Testis (tissue), 3 donors: ENCODE measurements around the gene KLC1. TPM values are rescaled to one million over a fixed set of nuclear protein-coding genes. Genes with fewer than 3 reads are reported as not detected.
A peak's percentile ranks its signal among the peaks of the same experiment; 100 is the strongest.

Experiments
- DNase-seq: peaks from one replicate; pipeline ENCODE4 v3.0.0-alpha.2; 2019
- H3K27ac ChIP-seq, 2 donors: fragments of 200-600 bp; sonication (generic); one replicate each; pipeline ENCODE4 v1.5.1; 2019
- H3K27me3 ChIP-seq: fragments of 200-600 bp; sonication (generic); one replicate; pipeline ENCODE4 v1.5.1; 2019
- H3K36me3 ChIP-seq: fragments of 200-600 bp; sonication (generic); one replicate; pipeline ENCODE4 v1.5.1; 2017; ENCODE audit warnings: low read depth; ENCODE audit errors: missing control alignments
- H3K4me1 ChIP-seq: fragments of 200-600 bp; sonication (generic); one replicate; pipeline ENCODE4 v1.5.1; 2019
- H3K4me3 ChIP-seq, 2 donors: fragments of 200-600 bp; sonication (generic); one replicate each; pipeline ENCODE4 v1.5.1; 2017 to 2019
- H3K9me3 ChIP-seq: fragments of 200-600 bp; sonication (generic); one replicate; pipeline ENCODE4 v1.5.1; 2017
- CTCF ChIP-seq, 3 experiments: fragments of 450-650 bp in 2 of 3; fragments of 200-600 bp in 1 of 3; sonication (generic) in 1 of 3; IDR thresholded peaks; one replicate each; pipeline ENCODE4 v1.5.1; 2016 to 2019; ENCODE audit warnings: antibody characterized with exemption in 3 of 3, mild to moderate bottlenecking in 2 of 3, moderate library complexity in 1 of 3
- POLR2A ChIP-seq: fragments of 450-650 bp; IDR thresholded peaks from one replicate; pipeline ENCODE4 v1.6.1; 2017; ENCODE audit warnings: antibody characterized with exemption, mild to moderate bottlenecking, moderate library complexity
- WGBS, 2 donors: methylation state at CpG; one replicate each; pipeline ENCODE4 v1.1.5; 2018; 5-methylcytosine and 5-hydroxymethylcytosine counted together
- intact Hi-C: fragments of 100-400 bp; cut with DNase I; formaldehyde crosslinking; loops from one replicate; pipeline ENCODE4 v1.15.1; 2023; ENCODE audit warnings: low total_unique reads
- polyA plus RNA-seq: library from polyadenylated mRNA; stranded (reverse); fragments of 350-450 nt; fragmentation: Illumina TruSeq; extraction: RNeasy Lipid Tissue Mini Kit (QIAGEN cat#74804); gene quantifications from one replicate; pipeline ENCODE4 v1.2.3, GENCODE V29; 2014; ENCODE audit warnings: low read depth, low replicate concordance; ENCODE audit not compliant: insufficient read depth
- total RNA-seq, 2 donors: library from RNA; depleted of rRNA; stranded (reverse); fragments of >200 nt; gene quantifications; one replicate each; pipeline ENCODE4 v1.2.3, GENCODE V29; 2016

Gene KLC1
- total and polyA plus RNA-seq, 3 donors from 2014 or later = 92.9 to 473 (median 379) TPM

- WGBS, 2 donors = 3 to 5% methylated on average over 13 to 31 of the region's 31 CpGs
- H3K27me3 ChIP-seq = no peaks in the 10 kb centered on the region
- intact Hi-C loops = no loop called here
- H3K9me3 ChIP-seq = no peaks in the 10 kb centered on the region
- no peaks in the 10 kb centered on the region for H3K36me3 ChIP-seq
- H3K4me1 ChIP-seq = peaks cover 25% of the 10 kb centered on the region
- peak; percentile 71 for DNase-seq
- H3K4me3 ChIP-seq = peak overlapping the region; percentile 99
- TF ChIP-seq CTCF (IDR thresholded peaks at IDR 0.05) = no peak
- TF ChIP-seq POLR2A = no peak
- peak overlapping the region; percentile 96 to 98 for H3K27ac ChIP-seq
These were observed 759 bp upstream of the KLC1 start for GRCh38 chr14:103628221-103628683.

GRCh38 chr14:103629503-103630121 is 601 bp downstream of the KLC1 start:
- no peak for TF ChIP-seq CTCF (IDR thresholded peaks at IDR 0.05)
- TF ChIP-seq POLR2A = no peak
- peak overlapping the region; percentile 96 to 98 for H3K27ac ChIP-seq
- 0 to 1% methylated on average over 4 to 39 of the region's 71 CpGs for WGBS, 2 donors
- no peaks in the 10 kb centered on the region for H3K9me3 ChIP-seq
- intact Hi-C loops = no loop called here
- peak overlapping the region; percentile 99 for H3K4me3 ChIP-seq
- no peaks in the 10 kb centered on the region for H3K36me3 ChIP-seq
- peak; percentile 54 for DNase-seq
- no peaks in the 10 kb centered on the region for H3K27me3 ChIP-seq
- H3K4me1 ChIP-seq = peaks cover 25% of the 10 kb centered on the region

- DNase-seq = peak; percentile 48
- Histone ChIP-seq H3K27ac (peak overlapping the region in 1 of 2 donors; percentile 96), H3K4me3 (peak overlapping the region; percentile 99), H3K9me3 (no peaks in the 10 kb centered on the region), H3K4me1 (peaks cover 25% of the 10 kb centered on the region), H3K27me3 (no peaks in the 10 kb centered on the region), H3K36me3 (no peaks in the 10 kb centered on the region)
- 3 to 9% methylated on average over 5 of the region's 5 CpGs for WGBS, 2 donors
- TF ChIP-seq CTCF (IDR thresholded peaks at IDR 0.05) = no peak
- no peak for TF ChIP-seq POLR2A
- intact Hi-C loops = no loop called here
These were observed 1.5 kb downstream of the KLC1 start for GRCh38 chr14:103630364-103631108.

- WGBS, 2 donors = 55 to 86% methylated on average over 1 of the region's 1 CpG
- no peaks in the 10 kb centered on the region for H3K36me3 ChIP-seq
- intact Hi-C loops = no loop called here
- no peak for DNase-seq
- H3K4me1 ChIP-seq = peaks cover 14% of the 10 kb centered on the region
- no peak overlapping the region for H3K27ac ChIP-seq
- H3K9me3 ChIP-seq = no peaks in the 10 kb centered on the region
- no peak for TF ChIP-seq POLR2A
- H3K4me3 ChIP-seq = no peak overlapping the region
- no peaks in the 10 kb centered on the region for H3K27me3 ChIP-seq
These were observed 4.4 kb downstream of the KLC1 start for GRCh38 chr14:103633391-103633790.

- TF ChIP-seq CTCF (IDR thresholded peaks at IDR 0.05) (no peak), POLR2A (no peak)
- Histone ChIP-seq H3K27me3 (no peaks in the 10 kb centered on the region), H3K4me1 (peaks cover 13% of the 10 kb centered on the region), H3K4me3 (no peak overlapping the region), H3K9me3 (no peaks in the 10 kb centered on the region), H3K36me3 (no peaks in the 10 kb centered on the region), H3K27ac (no peak overlapping the region)
- no peak for DNase-seq
- WGBS, 2 donors = 72 to 85% methylated on average over 4 of the region's 4 CpGs
- intact Hi-C loops = no loop called here
These were observed 5.1 kb downstream of the KLC1 start for GRCh38 chr14:103634156-103634555.
